Measurements from ENCODE around the gene LAMA2.

- TF ChIP-seq CTCF (IDR thresholded peaks at IDR 0.05), result no peak
- TF ChIP-seq POLR2A (IDR thresholded peaks at IDR 0.05), result no peak
- TF ChIP-seq EP300 (IDR thresholded peaks at IDR 0.05), result no peak
Observed at GRCh38 chr6:129346964-129347363, 464.0 kb downstream of the LAMA2 start.
